PFSK-1 (cell line): ENCODE measurements around the gene OR2C1.

Experiments
- POLR2AphosphoS5 ChIP-seq: IDR thresholded peaks from 2 replicates; pipeline ENCODE4 v1.6.1; 2012; ENCODE audit warnings: low read depth, mild to moderate bottlenecking, control low read depth, low read length, moderate library complexity
- REST ChIP-seq, 2 experiments: IDR thresholded peaks; 2 replicates each; pipeline versions ENCODE4 v1.6.1 to v1.8.0; 2011 to 2012; ENCODE audit warnings: low read depth in 2 of 2, low read length in 2 of 2, control low read depth in 1 of 2, inconsistent platforms in 1 of 2, mild to moderate bottlenecking in 1 of 2, moderate library complexity in 1 of 2; ENCODE audit not compliant: insufficient read depth in 1 of 2
- TAF1 ChIP-seq: IDR thresholded peaks from 2 replicates; pipeline ENCODE4 v1.6.1; 2012; ENCODE audit warnings: low read length, control low read depth, borderline replicate concordance; ENCODE audit not compliant: insufficient read depth

GRCh38 chr16:3328104-3328503, 27.6 kb upstream of the OR2C1 start:
- TF ChIP-seq REST (IDR thresholded peaks at IDR 0.05; ENCODE audit: insufficient read depth in 1 of 2, low read depth in 2 of 2, low read length in 2 of 2) (no peak), POLR2AphosphoS5 (no peak), TAF1 (no peak)
